Suprapubic skin (tissue), 4 donors: ENCODE measurements around the gene SLC44A1. TPM values are rescaled to one million over a fixed set of nuclear protein-coding genes. Genes with fewer than 3 reads are reported as not detected.

Experiments used
- DNase-seq, 2 donors: peaks; one replicate each; pipeline ENCODE4 v3.0.0-alpha.2; 2019; ENCODE audit warnings: low spot score in 2 of 2
- H3K27ac ChIP-seq: fragments of 200-600 bp; sonication (generic); one replicate; pipeline ENCODE4 v1.5.1; 2019
- H3K27me3 ChIP-seq: fragments of 200-600 bp; sonication (generic); one replicate; pipeline ENCODE4 v1.5.1; 2019
- H3K36me3 ChIP-seq: fragments of 200-600 bp; sonication (generic); one replicate; pipeline ENCODE4 v1.5.1; 2019
- H3K4me1 ChIP-seq: fragments of 200-600 bp; sonication (generic); one replicate; pipeline ENCODE4 v1.5.1; 2019
- H3K4me3 ChIP-seq: fragments of 200-600 bp; sonication (generic); one replicate; pipeline ENCODE4 v1.5.1; 2019; ENCODE audit warnings: mild to moderate bottlenecking
- H3K9me3 ChIP-seq: fragments of 200-600 bp; sonication (generic); one replicate; pipeline ENCODE4 v1.5.1; 2019
- CTCF ChIP-seq, 2 donors: fragments of 200-600 bp in 1 of 2; fragments of 450-650 bp in 1 of 2; sonication (generic) in 1 of 2; IDR thresholded peaks; one replicate each; pipeline ENCODE4 v1.5.1; 2016 to 2019; ENCODE audit warnings: antibody characterized with exemption in 2 of 2, mild to moderate bottlenecking in 1 of 2, moderate library complexity in 1 of 2
- EP300 ChIP-seq: sonication (generic); formaldehyde crosslinking; IDR thresholded peaks from one replicate; pipeline ENCODE4 v1.6.1; 2017; ENCODE audit warnings: antibody characterized with exemption
- POLR2A ChIP-seq, 2 donors: fragments of 450-650 bp; IDR thresholded peaks; one replicate each; pipeline ENCODE4 v1.6.1; 2017; ENCODE audit warnings: antibody characterized with exemption in 2 of 2, mild to moderate bottlenecking in 2 of 2, moderate library complexity in 2 of 2
- POLR2AphosphoS5 ChIP-seq, 3 donors: sonication (generic); formaldehyde crosslinking; IDR thresholded peaks; one replicate each; pipeline ENCODE4 v1.6.1; 2017; ENCODE audit warnings: antibody characterized with exemption in 3 of 3
- WGBS: methylation state at CpG from one replicate; pipeline ENCODE4 v1.1.5; 2018; 5-methylcytosine and 5-hydroxymethylcytosine counted together
- total RNA-seq, 4 donors: library from RNA; depleted of rRNA; stranded (reverse); fragments of >200 nt; gene quantifications; one replicate each; pipeline ENCODE4 v1.1.0, GENCODE V29; 2016

Gene SLC44A1
- total RNA-seq, 4 donors from 2014 or later, result 36.2 to 79.0 (median 57.2) TPM

- H3K27ac ChIP-seq, result no peak overlapping the region
- no peaks in the 10 kb centered on the region for H3K36me3 ChIP-seq
- TF ChIP-seq EP300 (no peak), CTCF (IDR thresholded peaks at IDR 0.05) (no peak)
- DNase-seq, result no peak
- H3K4me3 ChIP-seq, result no peak overlapping the region
- no peaks in the 10 kb centered on the region for H3K4me1 ChIP-seq
- no peaks in the 10 kb centered on the region for H3K9me3 ChIP-seq
- H3K27me3 ChIP-seq, result no peaks in the 10 kb centered on the region
Measured at GRCh38 chr9:105483618-105484017, 239.2 kb downstream of the SLC44A1 start.

GRCh38 chr9:105484226-105484625 is 239.8 kb downstream of the SLC44A1 start:
- Histone ChIP-seq H3K36me3 (no peaks in the 10 kb centered on the region), H3K27me3 (no peaks in the 10 kb centered on the region), H3K4me3 (no peak overlapping the region), H3K27ac (no peak overlapping the region), H3K4me1 (no peaks in the 10 kb centered on the region), H3K9me3 (no peaks in the 10 kb centered on the region)
- no peak for DNase-seq
- WGBS, result 97% methylated on average over 2 of the region's 2 CpGs
- TF ChIP-seq POLR2AphosphoS5 (IDR thresholded peaks at IDR 0.05) (no peak), POLR2A (IDR thresholded peaks at IDR 0.05) (no peak), EP300 (no peak), CTCF (IDR thresholded peaks at IDR 0.05) (no peak)

- no peak overlapping the region for H3K27ac ChIP-seq
- TF ChIP-seq POLR2AphosphoS5 (IDR thresholded peaks at IDR 0.05) (no peak), POLR2A (IDR thresholded peaks at IDR 0.05) (no peak), EP300 (no peak), CTCF (IDR thresholded peaks at IDR 0.05) (no peak)
- H3K9me3 ChIP-seq, result no peaks in the 10 kb centered on the region
- H3K4me3 ChIP-seq, result no peak overlapping the region
- no peaks in the 10 kb centered on the region for H3K4me1 ChIP-seq
- H3K27me3 ChIP-seq, result no peaks in the 10 kb centered on the region
- no peak for DNase-seq
- H3K36me3 ChIP-seq, result no peaks in the 10 kb centered on the region
Measured at GRCh38 chr9:105485131-105485530, 240.7 kb downstream of the SLC44A1 start.

Other genes starting within 250 kb of the SLC44A1 start
- 1 to 10 TPM in 3 of 4 donors, under 1 TPM in 1; 0.86 to 2.1 (median 1.6) TPM for gene FSD1L, start 203.4 kb downstream of the SLC44A1 start, total RNA-seq